ENCODE data around the gene KLHL40.

KLHL40 gene

GRCh38 chr3:42685363-42685881, at the start of gene KLHL40:
Gene KLHL40, plus strand, starts transcription at chr3:42685537. Its CDS starts 82 bp downstream, at chr3:42685619.
- no peak for DNase-seq

GRCh38 chr3:42637001-42637400, 48.3 kb upstream of the KLHL40 start:
- DNase-seq: no peak

- no peak for DNase-seq
These were observed 46.9 kb upstream of the KLHL40 start for GRCh38 chr3:42638339-42638842.

- DNase-seq: no peak
These were observed 46.1 kb upstream of the KLHL40 start for GRCh38 chr3:42639192-42639591.

- no peak for DNase-seq
These were observed 45.2 kb upstream of the KLHL40 start for GRCh38 chr3:42640129-42640528.

- DNase-seq: no peak
These were observed 44.5 kb upstream of the KLHL40 start for GRCh38 chr3:42640771-42641370.

GRCh38 chr3:42647821-42648459, 37.4 kb upstream of the KLHL40 start:
- no peak for DNase-seq

GRCh38 chr3:42649006-42649405, 36.3 kb upstream of the KLHL40 start:
- no peak for DNase-seq

GRCh38 chr3:42649783-42650182, 35.6 kb upstream of the KLHL40 start:
- no peak for DNase-seq

- DNase-seq: no peak
These were observed 33.9 kb upstream of the KLHL40 start for GRCh38 chr3:42651248-42652091.

GRCh38 chr3:42652251-42652610, 33.1 kb upstream of the KLHL40 start:
- DNase-seq: no peak

GRCh38 chr3:42652611-42653302, 32.6 kb upstream of the KLHL40 start:
- no peak for DNase-seq

- DNase-seq: no peak
These were observed 32.1 kb upstream of the KLHL40 start for GRCh38 chr3:42653303-42653559.

- no peak for DNase-seq
These were observed 31.6 kb upstream of the KLHL40 start, which contains the start of gene ZBTB47 for GRCh38 chr3:42653560-42654330. Gene ZBTB47, plus strand, starts transcription at chr3:42653697. Its CDS starts 4,659 bp downstream, at chr3:42658356.

- DNase-seq: no peak
These were observed 30.8 kb upstream of the KLHL40 start for GRCh38 chr3:42654331-42655201.

- no peak for DNase-seq
These were observed 29.9 kb upstream of the KLHL40 start for GRCh38 chr3:42655331-42655888.

- no peak for DNase-seq
These were observed 29.2 kb upstream of the KLHL40 start for GRCh38 chr3:42655980-42656679.

- no peak for DNase-seq
These were observed 28.4 kb upstream of the KLHL40 start for GRCh38 chr3:42656680-42657610.

- DNase-seq: no peak
These were observed 27.7 kb upstream of the KLHL40 start for GRCh38 chr3:42657675-42658074.
